ENCODE results near the gene SLC39A13.
A peak's percentile ranks its signal among the peaks of the same experiment; 100 is the strongest.

Gene SLC39A13

DNA sequence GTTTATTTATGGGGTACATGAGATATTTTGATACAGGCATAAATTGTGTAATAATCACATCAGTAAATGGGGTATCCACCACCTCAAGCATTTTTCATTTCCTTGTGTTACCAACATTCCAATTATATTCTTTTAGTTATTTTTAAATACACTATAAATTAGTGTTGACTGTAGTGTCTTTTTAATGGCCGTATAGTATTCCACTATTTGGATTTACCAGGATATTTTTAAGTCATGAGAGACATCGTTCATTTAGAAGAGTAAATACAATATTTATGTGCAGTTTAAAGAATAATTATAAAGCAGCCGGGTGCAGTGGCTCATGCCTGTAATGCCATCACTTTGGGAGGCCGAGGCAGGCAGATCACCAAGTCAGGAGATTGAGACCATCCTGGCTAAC, 23.9 kb upstream of the SLC39A13 start:
- no peaks in the 10 kb centered on the region for H3K4me1 ChIP-seq (ENCODE audit: insufficient read depth, low read length)
- TF ChIP-seq EZH2 (IDR thresholded peaks at IDR 0.05; ENCODE audit: borderline replicate concordance, low read depth, low read length, severe bottlenecking), result no peak
- TF ChIP-seq, protein P1, sequence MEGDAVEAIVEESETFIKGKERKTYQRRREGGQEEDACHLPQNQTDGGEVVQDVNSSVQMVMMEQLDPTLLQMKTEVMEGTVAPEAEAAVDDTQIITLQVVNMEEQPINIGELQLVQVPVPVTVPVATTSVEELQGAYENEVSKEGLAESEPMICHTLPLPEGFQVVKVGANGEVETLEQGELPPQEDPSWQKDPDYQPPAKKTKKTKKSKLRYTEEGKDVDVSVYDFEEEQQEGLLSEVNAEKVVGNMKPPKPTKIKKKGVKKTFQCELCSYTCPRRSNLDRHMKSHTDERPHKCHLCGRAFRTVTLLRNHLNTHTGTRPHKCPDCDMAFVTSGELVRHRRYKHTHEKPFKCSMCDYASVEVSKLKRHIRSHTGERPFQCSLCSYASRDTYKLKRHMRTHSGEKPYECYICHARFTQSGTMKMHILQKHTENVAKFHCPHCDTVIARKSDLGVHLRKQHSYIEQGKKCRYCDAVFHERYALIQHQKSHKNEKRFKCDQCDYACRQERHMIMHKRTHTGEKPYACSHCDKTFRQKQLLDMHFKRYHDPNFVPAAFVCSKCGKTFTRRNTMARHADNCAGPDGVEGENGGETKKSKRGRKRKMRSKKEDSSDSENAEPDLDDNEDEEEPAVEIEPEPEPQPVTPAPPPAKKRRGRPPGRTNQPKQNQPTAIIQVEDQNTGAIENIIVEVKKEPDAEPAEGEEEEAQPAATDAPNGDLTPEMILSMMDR (IDR thresholded peaks at IDR 0.05; ENCODE audit: borderline replicate concordance, extremely low read depth, low read length, poor library complexity, severe bottlenecking), result no peak
- H3K79me2 ChIP-seq (ENCODE audit: insufficient read depth, low read length), result no peaks in the 10 kb centered on the region
- no peak overlapping the region for H2AFZ ChIP-seq (ENCODE audit: low read depth, low read length)
- H3K36me3 ChIP-seq (ENCODE audit: insufficient read depth, low read length), result no peaks in the 10 kb centered on the region
- no peak overlapping the region for H3K4me2 ChIP-seq (ENCODE audit: insufficient read depth, low read length)
- no peaks in the 10 kb centered on the region for H3K27me3 ChIP-seq (ENCODE audit: insufficient read depth, low read length, poor library complexity)
- no peaks in the 10 kb centered on the region for H4K20me1 ChIP-seq (ENCODE audit: insufficient read depth, low read length)
- DNase-seq (no peak), ATAC-seq (ENCODE audit: insufficient read depth, low read depth) (no peak)
- H3K9me3 ChIP-seq (ENCODE audit: insufficient read depth, low read length, severe bottlenecking), result no peaks in the 10 kb centered on the region
- no peak overlapping the region for H3K4me3 ChIP-seq (ENCODE audit: low read depth in 1 of 2, low read length in 2 of 2)
- no peak overlapping the region for H3K9ac ChIP-seq (ENCODE audit: low read depth, low read length)
- H3K27ac ChIP-seq (ENCODE audit: low read length), result no peak overlapping the region

DNA sequence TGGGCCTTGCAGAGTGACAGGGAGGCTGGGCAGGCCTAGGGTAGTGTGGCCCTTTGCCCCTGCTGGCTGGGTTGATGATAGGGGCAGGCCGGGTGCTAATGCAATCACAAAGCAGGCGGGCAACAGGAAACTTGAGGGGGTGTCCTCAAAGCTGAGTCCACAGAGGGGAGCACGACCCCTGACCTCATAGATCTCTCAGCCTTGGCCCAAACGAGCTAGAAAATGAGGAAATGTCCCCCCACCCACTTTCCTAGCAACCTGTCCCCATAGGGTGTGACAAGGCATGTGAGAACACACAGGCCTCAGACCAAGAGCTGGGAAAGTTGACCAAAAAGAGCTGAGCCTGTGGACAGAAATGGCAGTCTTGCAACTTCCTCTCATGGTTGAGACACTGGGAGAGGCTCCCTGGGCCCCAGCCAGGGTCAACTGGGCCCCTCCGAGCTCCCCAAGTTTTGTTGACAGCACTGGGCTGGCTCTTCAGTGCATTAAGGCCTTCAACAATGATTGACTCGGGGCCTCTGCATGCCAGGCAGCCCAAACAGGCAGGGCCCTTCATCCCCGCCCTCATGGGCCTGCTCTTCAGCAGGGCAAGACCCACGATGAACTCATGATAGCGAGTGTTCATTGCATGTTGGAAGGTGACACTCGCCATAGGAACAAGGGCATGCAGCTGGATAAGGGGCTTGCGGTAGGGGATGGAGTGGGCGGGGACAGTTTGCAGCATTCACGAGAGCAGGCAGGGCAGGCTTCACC, 20.3 kb upstream of the SLC39A13 start:
- no peak overlapping the region for H3K9ac ChIP-seq (ENCODE audit: low read depth, low read length)

DNA sequence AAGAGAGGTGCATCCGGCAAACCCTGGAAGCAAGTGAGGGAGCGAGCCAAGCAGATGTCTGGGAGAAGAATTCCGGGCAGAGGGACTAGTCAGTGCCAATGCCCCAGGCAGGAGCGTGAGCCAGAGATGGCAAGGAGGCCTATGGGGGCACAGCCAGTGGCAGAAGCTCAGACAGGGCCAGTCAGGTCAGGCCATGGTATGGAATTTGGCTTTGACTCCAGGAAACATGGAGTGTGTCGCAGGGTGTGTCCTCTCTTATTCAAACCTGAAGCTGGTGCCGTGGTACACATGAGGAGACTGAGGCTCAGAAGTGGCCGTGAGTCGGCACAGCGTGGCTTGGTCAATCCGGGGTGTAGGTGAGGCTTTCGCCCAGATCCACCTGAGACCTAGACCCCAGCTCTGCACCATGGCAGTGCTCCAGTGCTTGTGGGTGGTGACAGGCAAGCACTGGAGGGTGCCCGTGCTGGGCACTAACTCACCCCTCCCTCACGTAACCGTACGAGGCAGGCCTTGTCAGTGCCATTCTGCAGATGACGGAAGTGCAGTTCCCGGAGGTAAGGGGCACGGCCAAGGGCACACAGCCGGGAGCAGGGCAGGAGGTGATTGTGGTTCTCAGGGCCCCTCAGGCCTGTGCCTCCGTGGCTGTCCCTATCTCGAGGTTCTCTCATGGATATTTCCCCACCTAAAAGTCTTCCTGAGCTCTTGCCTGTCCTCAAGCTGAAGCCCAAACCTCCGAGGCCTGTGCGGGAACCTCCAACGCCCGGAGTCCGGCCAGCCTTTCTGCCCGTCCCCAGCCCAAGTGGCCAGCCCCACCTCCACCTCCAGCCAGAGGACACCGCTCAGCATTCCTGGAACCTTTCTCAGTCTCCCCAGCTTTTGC, 19.5 kb upstream of the SLC39A13 start:
- Histone ChIP-seq H3K9ac (ENCODE audit: low read depth, low read length) (no peak overlapping the region), H3K79me2 (ENCODE audit: insufficient read depth, low read length) (no peaks in the 10 kb centered on the region), H3K9me3 (ENCODE audit: insufficient read depth, low read length, severe bottlenecking) (no peaks in the 10 kb centered on the region), H2AFZ (ENCODE audit: low read depth, low read length) (no peak overlapping the region), H3K4me3 (ENCODE audit: low read depth in 1 of 2, low read length in 2 of 2) (no peak overlapping the region), H3K27ac (ENCODE audit: low read length) (no peak overlapping the region), H4K20me1 (ENCODE audit: insufficient read depth, low read length) (no peaks in the 10 kb centered on the region), H3K4me2 (ENCODE audit: insufficient read depth, low read length) (no peak overlapping the region), H3K36me3 (ENCODE audit: insufficient read depth, low read length) (no peaks in the 10 kb centered on the region), H3K4me1 (ENCODE audit: insufficient read depth, low read length) (no peaks in the 10 kb centered on the region), H3K27me3 (ENCODE audit: insufficient read depth, low read length, poor library complexity) (no peaks in the 10 kb centered on the region)
- TF ChIP-seq EZH2 (IDR thresholded peaks at IDR 0.05; ENCODE audit: borderline replicate concordance, low read depth, low read length, severe bottlenecking), result no peak
- TF ChIP-seq, protein P1 (IDR thresholded peaks at IDR 0.05; ENCODE audit: borderline replicate concordance, extremely low read depth, low read length, poor library complexity, severe bottlenecking), result no peak
- ATAC-seq (ENCODE audit: insufficient read depth, low read depth) (no peak), DNase-seq (no peak)

More for the DNA sequence above, 20.3 kb upstream of the SLC39A13 start:
- H3K4me2 ChIP-seq (ENCODE audit: insufficient read depth, low read length), result no peak overlapping the region
- H3K9me3 ChIP-seq (ENCODE audit: insufficient read depth, low read length, severe bottlenecking), result no peaks in the 10 kb centered on the region
- no peak for DNase-seq
- peak overlapping the region; percentile 38 for H2AFZ ChIP-seq (ENCODE audit: low read depth, low read length)
- no peak overlapping the region for H3K27ac ChIP-seq (ENCODE audit: low read length)
- H4K20me1 ChIP-seq (ENCODE audit: insufficient read depth, low read length), result no peaks in the 10 kb centered on the region
- no peaks in the 10 kb centered on the region for H3K79me2 ChIP-seq (ENCODE audit: insufficient read depth, low read length)
- TF ChIP-seq EZH2 (IDR thresholded peaks at IDR 0.05; ENCODE audit: borderline replicate concordance, low read depth, low read length, severe bottlenecking), result no peak
- TF ChIP-seq, protein P1 (IDR thresholded peaks at IDR 0.05; ENCODE audit: borderline replicate concordance, extremely low read depth, low read length, poor library complexity, severe bottlenecking), result no peak
- no peaks in the 10 kb centered on the region for H3K36me3 ChIP-seq (ENCODE audit: insufficient read depth, low read length)
- no peaks in the 10 kb centered on the region for H3K27me3 ChIP-seq (ENCODE audit: insufficient read depth, low read length, poor library complexity)
- H3K4me1 ChIP-seq (ENCODE audit: insufficient read depth, low read length), result no peaks in the 10 kb centered on the region
- no peak overlapping the region for H3K4me3 ChIP-seq (ENCODE audit: low read depth in 1 of 2, low read length in 2 of 2)
- no peak for ATAC-seq (ENCODE audit: insufficient read depth, low read depth)
